ENCODE data around the gene ZNF260. TPM values are rescaled to one million over a fixed set of nuclear protein-coding genes. Genes with fewer than 3 reads are reported as not detected.

The ZNF260 gene
- total and polyA plus RNA-seq, 2 of the 13 experiments (the other 11 are each of a cell fraction or from before 2014, with no cell fraction given) = 2.8 to 10.5 TPM

DNA sequence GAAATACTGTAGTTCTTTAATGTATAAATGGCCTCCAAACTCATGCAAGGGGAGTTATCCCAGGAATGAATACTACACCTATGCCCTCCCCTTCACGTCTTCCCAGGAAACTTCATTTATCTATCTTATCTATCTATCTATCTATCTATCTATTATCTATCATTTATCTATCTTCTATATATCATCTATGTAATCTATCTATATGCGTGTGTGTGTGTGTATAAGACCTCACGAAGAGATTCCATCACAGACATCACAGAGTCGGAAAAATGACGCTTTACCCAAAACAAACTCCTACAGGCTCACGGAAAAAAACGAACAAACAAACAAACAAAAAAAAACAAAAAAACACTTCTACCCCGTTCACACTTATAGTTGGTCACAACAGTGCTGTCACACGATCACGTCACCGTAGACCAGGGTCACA, 44.5 kb upstream of the ZNF260 start:
- TSS peak; percentile 81 for BruUV-seq (replicated peaks)
- ATAC-seq = no peak
- FAIRE-seq = no peak
- H3K36me3 ChIP-seq (replicated peaks in 1 of 2; ENCODE audit: control insufficient read depth in 1 of 2, insufficient read depth in 2 of 2, low read length in 2 of 2) = peaks cover 3 to 17% of the 10 kb centered on the region in 2 experiments; a peak in 3 of 5 replicates
- intact Hi-C loops (cut with micrococcal nuclease; ENCODE audit: unreplicated experiment) = loop anchor here (1.0 to 5.0 kb wide), 5 partner anchors 32 to 265 kb away; partner anchors contain the start of genes ZNF260, ZNF382, ZNF567 and ZNF790
- no peaks in the 10 kb centered on the region for H4K20me1 ChIP-seq (ENCODE audit: insufficient read depth, low read length)
- peak overlapping the region; percentile 22 for H2AFZ ChIP-seq (ENCODE audit: low read length)
- ChIA-PET CTCF (ENCODE audit: low intra/inter-chr PET ratio, low total read pairs) (no interaction called here), POLR2A (interaction anchor here (0.7 to 2.0 kb wide), 11 partner anchors 13 to 798 kb away, joined by 3 to 41 read pairs (median 7); partner anchors contain the start of genes ZNF146, ZNF260, ZNF345 and ZNF382)
- in situ Hi-C loops (cut with HindIII; ENCODE audit: extremely low pct_ligation_motif_present, low pct_unique_long_range_greater_than_20kb) = no loop called here
- H3K4me1 ChIP-seq (ENCODE audit: insufficient read depth, low read length) = peaks cover 20% of the 10 kb centered on the region
- no peaks in the 10 kb centered on the region; a peak in 1 of 5 replicates for H3K27me3 ChIP-seq (ENCODE audit: control insufficient read depth in 1 of 2, insufficient read depth in 2 of 2, low read length in 2 of 2)
- peaks cover 25% of the 10 kb centered on the region for H3K79me2 ChIP-seq (ENCODE audit: insufficient read depth, low read length)
- 1% methylated on average over 11 of the region's 11 CpGs for WGBS (ENCODE audit: low lambda C conversion rate)
- peaks cover 3% of the 10 kb centered on the region; the same call in 1 of the 2 replicates for H3K9me3 ChIP-seq (ENCODE audit: low read length)
- peak overlapping the region; percentile 90 for H3K4me2 ChIP-seq (ENCODE audit: low read depth, low read length)
- peak overlapping the region; percentile 81 for H3K9ac ChIP-seq (ENCODE audit: insufficient read depth, low read depth, low read length)
- TF ChIP-seq SMYD3 (CRISPR knock-in tag; IDR thresholded peaks at IDR 0.05) (peak; percentile 31; the same call in 1 of the 2 replicates), ZNF556 (CRISPR knock-in tag; IDR thresholded peaks at IDR 0.05; ENCODE audit: borderline replicate concordance) (no peak), ISX (CRISPR knock-in tag; conservative IDR thresholded peaks at IDR 0.05) (peak; percentile 15; the same call in 1 of the 2 replicates), ZNF264 (CRISPR knock-in tag; IDR thresholded peaks at IDR 0.05) (0 out of 2 replicates have a peak, but pooled peaks have one; percentile 6), ZNF615 (CRISPR knock-in tag; IDR thresholded peaks at IDR 0.05; ENCODE audit: borderline replicate concordance) (peak; percentile 89; the same call in 1 of the 2 replicates)
- peak overlapping the region; percentile 78 for H3K27ac ChIP-seq (ENCODE audit: extremely low read length, insufficient read depth, low read length)
- peak overlapping the region; percentile 67 to 91 (median 77) for H3K4me3 ChIP-seq (replicated peaks in 1 of 3; ENCODE audit: insufficient read depth in 1 of 3, low read depth in 2 of 3, low read length in 3 of 3)
- DNase-seq (ENCODE audit: low spot score) = no peak

DNA sequence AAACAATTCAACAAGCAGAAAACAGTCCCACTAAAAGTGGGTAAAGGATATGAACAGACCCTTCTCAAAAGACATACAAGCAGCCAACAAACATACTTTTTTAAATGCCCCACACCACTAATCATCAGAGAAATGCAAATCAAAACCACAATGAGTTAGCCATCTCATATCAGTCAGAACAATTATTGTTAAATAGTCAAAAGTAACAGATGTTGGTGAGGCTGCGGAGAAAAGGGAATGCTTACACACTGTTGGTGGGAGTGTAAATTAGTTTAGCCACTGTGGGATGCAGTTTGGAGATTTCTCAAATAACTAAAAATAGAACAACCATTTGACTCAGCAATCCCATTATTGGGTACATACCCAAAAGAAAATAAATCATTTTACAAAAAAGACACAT, 36.3 kb upstream of the ZNF260 start:
- FAIRE-seq (no peak), ATAC-seq (no peak), DNase-seq (ENCODE audit: low spot score) (no peak)
- intact Hi-C loops (cut with micrococcal nuclease; ENCODE audit: unreplicated experiment) = no loop called here
- WGBS (ENCODE audit: low lambda C conversion rate) = 97% methylated on average over 1 of the region's 1 CpG
- Histone ChIP-seq H3K9me3 (ENCODE audit: low read length) (peaks cover 81% of the 10 kb centered on the region), H3K4me3 (replicated peaks in 1 of 3; ENCODE audit: insufficient read depth in 1 of 3, low read depth in 2 of 3, low read length in 3 of 3) (no peak overlapping the region), H3K4me2 (ENCODE audit: low read depth, low read length) (no peak overlapping the region), H3K9ac (ENCODE audit: insufficient read depth, low read depth, low read length) (no peak overlapping the region), H3K36me3 (replicated peaks in 1 of 2; ENCODE audit: control insufficient read depth in 1 of 2, insufficient read depth in 2 of 2, low read length in 2 of 2) (peaks cover 4 to 38% of the 10 kb centered on the region in 2 experiments; a peak in 3 of 5 replicates), H3K27ac (ENCODE audit: extremely low read length, insufficient read depth, low read length) (no peak overlapping the region), H3K27me3 (ENCODE audit: control insufficient read depth in 1 of 2, insufficient read depth in 2 of 2, low read length in 2 of 2) (no peaks in the 10 kb centered on the region), H3K4me1 (ENCODE audit: insufficient read depth, low read length) (no peaks in the 10 kb centered on the region), H2AFZ (ENCODE audit: low read length) (no peak overlapping the region), H4K20me1 (ENCODE audit: insufficient read depth, low read length) (no peaks in the 10 kb centered on the region), H3K79me2 (ENCODE audit: insufficient read depth, low read length) (peaks cover 5% of the 10 kb centered on the region)
- ChIA-PET POLR2A (no interaction called here), CTCF (ENCODE audit: low intra/inter-chr PET ratio, low total read pairs) (no interaction called here)
- in situ Hi-C loops (cut with HindIII; ENCODE audit: extremely low pct_ligation_motif_present, low pct_unique_long_range_greater_than_20kb) = no loop called here
- BruUV-seq (replicated peaks) = no TSS peak
- TF ChIP-seq ZNF772 (CRISPR knock-in tag; IDR thresholded peaks at IDR 0.05) = no peak
- TF ChIP-seq, protein P1, sequence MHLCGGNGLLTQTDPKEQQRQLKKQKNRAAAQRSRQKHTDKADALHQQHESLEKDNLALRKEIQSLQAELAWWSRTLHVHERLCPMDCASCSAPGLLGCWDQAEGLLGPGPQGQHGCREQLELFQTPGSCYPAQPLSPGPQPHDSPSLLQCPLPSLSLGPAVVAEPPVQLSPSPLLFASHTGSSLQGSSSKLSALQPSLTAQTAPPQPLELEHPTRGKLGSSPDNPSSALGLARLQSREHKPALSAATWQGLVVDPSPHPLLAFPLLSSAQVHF (CRISPR knock-in tag; IDR thresholded peaks at IDR 0.05) = no peak
- no peak for TF ChIP-seq PAF1 (CRISPR knock-in tag; IDR thresholded peaks at IDR 0.05)
- TF ChIP-seq, protein P2, sequence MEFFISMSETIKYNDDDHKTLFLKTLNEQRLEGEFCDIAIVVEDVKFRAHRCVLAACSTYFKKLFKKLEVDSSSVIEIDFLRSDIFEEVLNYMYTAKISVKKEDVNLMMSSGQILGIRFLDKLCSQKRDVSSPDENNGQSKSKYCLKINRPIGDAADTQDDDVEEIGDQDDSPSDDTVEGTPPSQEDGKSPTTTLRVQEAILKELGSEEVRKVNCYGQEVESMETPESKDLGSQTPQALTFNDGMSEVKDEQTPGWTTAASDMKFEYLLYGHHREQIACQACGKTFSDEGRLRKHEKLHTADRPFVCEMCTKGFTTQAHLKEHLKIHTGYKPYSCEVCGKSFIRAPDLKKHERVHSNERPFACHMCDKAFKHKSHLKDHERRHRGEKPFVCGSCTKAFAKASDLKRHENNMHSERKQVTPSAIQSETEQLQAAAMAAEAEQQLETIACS (CRISPR knock-in tag; IDR thresholded peaks at IDR 0.05) = no peak
- TF ChIP-seq, protein P3, sequence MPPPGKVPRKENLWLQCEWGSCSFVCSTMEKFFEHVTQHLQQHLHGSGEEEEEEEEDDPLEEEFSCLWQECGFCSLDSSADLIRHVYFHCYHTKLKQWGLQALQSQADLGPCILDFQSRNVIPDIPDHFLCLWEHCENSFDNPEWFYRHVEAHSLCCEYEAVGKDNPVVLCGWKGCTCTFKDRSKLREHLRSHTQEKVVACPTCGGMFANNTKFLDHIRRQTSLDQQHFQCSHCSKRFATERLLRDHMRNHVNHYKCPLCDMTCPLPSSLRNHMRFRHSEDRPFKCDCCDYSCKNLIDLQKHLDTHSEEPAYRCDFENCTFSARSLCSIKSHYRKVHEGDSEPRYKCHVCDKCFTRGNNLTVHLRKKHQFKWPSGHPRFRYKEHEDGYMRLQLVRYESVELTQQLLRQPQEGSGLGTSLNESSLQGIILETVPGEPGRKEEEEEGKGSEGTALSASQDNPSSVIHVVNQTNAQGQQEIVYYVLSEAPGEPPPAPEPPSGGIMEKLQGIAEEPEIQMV (CRISPR knock-in tag; IDR thresholded peaks at IDR 0.05; ENCODE audit: low read depth) = no peak
- TF ChIP-seq MIXL1 (CRISPR knock-in tag; IDR thresholded peaks at IDR 0.05) = no peak
- TF ChIP-seq ZIK1 (CRISPR knock-in tag; IDR thresholded peaks at IDR 0.05; ENCODE audit: borderline replicate concordance, low read depth) = no peak
- TF ChIP-seq, protein P4, sequence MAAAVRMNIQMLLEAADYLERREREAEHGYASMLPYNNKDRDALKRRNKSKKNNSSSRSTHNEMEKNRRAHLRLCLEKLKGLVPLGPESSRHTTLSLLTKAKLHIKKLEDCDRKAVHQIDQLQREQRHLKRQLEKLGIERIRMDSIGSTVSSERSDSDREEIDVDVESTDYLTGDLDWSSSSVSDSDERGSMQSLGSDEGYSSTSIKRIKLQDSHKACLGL (CRISPR knock-in tag; IDR thresholded peaks at IDR 0.05) = no peak
- no peak for TF ChIP-seq ZZZ3 (CRISPR knock-in tag; IDR thresholded peaks at IDR 0.05; ENCODE audit: borderline replicate concordance)
- TF ChIP-seq ZNF660 (CRISPR knock-in tag; IDR thresholded peaks at IDR 0.05; ENCODE audit: borderline replicate concordance, low read depth) = no peak

All from HepG2 (cell line).